HCEC 1CT (cell line): ENCODE results near the gene RNF186.
A peak's percentile ranks its signal among the peaks of the same experiment; 100 is the strongest.
"Not testable (repeated sequence)": the region's sequence is repeated elsewhere in the genome, so short reads cannot be mapped to it uniquely, and the experiment has no call there.

Experiments used
- DNase-seq: peaks from one replicate; pipeline ENCODE4 v3.0.0-alpha.2; 2017

RNF186 gene

GRCh38 chr1:19792237-19793002, 22.7 kb downstream of the RNF186 start:
- no peak for DNase-seq

GRCh38 chr1:19790061-19790975, 24.8 kb downstream of the RNF186 start:
- DNase-seq: not testable (repeated sequence)

GRCh38 chr1:19786988-19787423, 28.1 kb downstream of the RNF186 start:
- no peak for DNase-seq

GRCh38 chr1:19785660-19786059, 29.4 kb downstream of the RNF186 start:
- DNase-seq: no peak

- no peak for DNase-seq
These were observed 34.7 kb downstream of the RNF186 start for GRCh38 chr1:19780267-19780877.

GRCh38 chr1:19776933-19777332, 38.1 kb downstream of the RNF186 start:
- no peak for DNase-seq

- no peak for DNase-seq
These were observed 38.8 kb downstream of the RNF186 start for GRCh38 chr1:19776287-19776686.

GRCh38 chr1:19775831-19776230, 39.3 kb downstream of the RNF186 start:
- no peak for DNase-seq

- no peak for DNase-seq
These were observed 39.8 kb downstream of the RNF186 start for GRCh38 chr1:19775317-19775716.

GRCh38 chr1:19774180-19774785, 40.8 kb downstream of the RNF186 start:
- DNase-seq: no peak

- DNase-seq: no peak
These were observed 41.6 kb downstream of the RNF186 start for GRCh38 chr1:19773485-19773884.

- DNase-seq: no peak
These were observed 43.0 kb downstream of the RNF186 start for GRCh38 chr1:19772053-19772452.

- no peak for DNase-seq
These were observed 43.7 kb downstream of the RNF186 start for GRCh38 chr1:19771350-19771749.

GRCh38 chr1:19770436-19771190, 44.5 kb downstream of the RNF186 start:
- no peak for DNase-seq

GRCh38 chr1:19769211-19769932, 45.7 kb downstream of the RNF186 start:
- no peak for DNase-seq

GRCh38 chr1:19768353-19769210, 46.5 kb downstream of the RNF186 start:
- no peak for DNase-seq

- DNase-seq: peak; percentile 93
These were observed 49.5 kb downstream of the RNF186 start for GRCh38 chr1:19765623-19766022.

GRCh38 chr1:19764848-19765247, 50.2 kb downstream of the RNF186 start:
- no peak for DNase-seq
